Panc1 (cell line): ENCODE data around the gene NSMF.

ENCODE experiments used
- POLR2AphosphoS5 ChIP-seq: IDR thresholded peaks from 2 replicates; pipeline ENCODE4 v1.6.1; 2012; ENCODE audit warnings: mild to moderate bottlenecking, low read depth, low read length, moderate library complexity
- REST ChIP-seq, 2 experiments: IDR thresholded peaks; 2 replicates each; pipeline ENCODE4 v1.6.1; 2011 to 2012; ENCODE audit warnings: low read depth in 2 of 2, control low read depth in 1 of 2, low read length in 1 of 2, mild to moderate bottlenecking in 1 of 2, moderate library complexity in 1 of 2; ENCODE audit not compliant: insufficient read depth in 1 of 2

DNA sequence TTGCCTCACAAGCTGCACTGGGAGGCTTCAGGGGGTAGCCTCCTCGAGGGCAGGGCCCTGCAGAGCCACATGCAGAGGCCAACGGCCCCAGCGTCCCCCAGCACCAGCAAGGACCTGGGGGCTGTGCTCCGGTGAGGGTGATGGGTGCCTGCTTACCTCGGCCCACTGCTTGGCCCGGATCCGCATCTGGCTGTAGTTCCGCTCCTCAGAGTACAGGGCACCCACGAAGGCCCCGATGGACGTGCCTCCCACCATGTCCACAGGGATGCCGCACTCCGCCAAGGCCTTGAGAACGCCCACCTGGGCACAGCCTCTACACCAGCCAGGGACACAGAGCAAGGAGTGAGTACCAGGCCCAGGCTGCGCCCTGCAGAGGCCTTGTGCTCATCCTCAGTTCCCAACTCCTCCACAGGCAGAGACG lies 8.0 kb upstream of the NSMF start:
- no peak for TF ChIP-seq REST (IDR thresholded peaks at IDR 0.05; ENCODE audit: insufficient read depth in 1 of 2, low read depth in 2 of 2, low read length in 1 of 2)
- no peak for TF ChIP-seq POLR2AphosphoS5
